ENCODE measurements around the gene RUSC1.

- TF ChIP-seq, protein P1, sequence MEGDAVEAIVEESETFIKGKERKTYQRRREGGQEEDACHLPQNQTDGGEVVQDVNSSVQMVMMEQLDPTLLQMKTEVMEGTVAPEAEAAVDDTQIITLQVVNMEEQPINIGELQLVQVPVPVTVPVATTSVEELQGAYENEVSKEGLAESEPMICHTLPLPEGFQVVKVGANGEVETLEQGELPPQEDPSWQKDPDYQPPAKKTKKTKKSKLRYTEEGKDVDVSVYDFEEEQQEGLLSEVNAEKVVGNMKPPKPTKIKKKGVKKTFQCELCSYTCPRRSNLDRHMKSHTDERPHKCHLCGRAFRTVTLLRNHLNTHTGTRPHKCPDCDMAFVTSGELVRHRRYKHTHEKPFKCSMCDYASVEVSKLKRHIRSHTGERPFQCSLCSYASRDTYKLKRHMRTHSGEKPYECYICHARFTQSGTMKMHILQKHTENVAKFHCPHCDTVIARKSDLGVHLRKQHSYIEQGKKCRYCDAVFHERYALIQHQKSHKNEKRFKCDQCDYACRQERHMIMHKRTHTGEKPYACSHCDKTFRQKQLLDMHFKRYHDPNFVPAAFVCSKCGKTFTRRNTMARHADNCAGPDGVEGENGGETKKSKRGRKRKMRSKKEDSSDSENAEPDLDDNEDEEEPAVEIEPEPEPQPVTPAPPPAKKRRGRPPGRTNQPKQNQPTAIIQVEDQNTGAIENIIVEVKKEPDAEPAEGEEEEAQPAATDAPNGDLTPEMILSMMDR (IDR thresholded peaks at IDR 0.05), result no peak
- TF ChIP-seq POLR2A (IDR thresholded peaks at IDR 0.05), result no peak
- TF ChIP-seq EP300 (IDR thresholded peaks at IDR 0.05), result no peak
These were observed 27.5 kb upstream of the RUSC1 start for GRCh38 chr1:155293086-155293749.
